Skeletal muscle cell (primary cell): ENCODE measurements around the gene PPIB.
A peak's percentile ranks its signal among the peaks of the same experiment; 100 is the strongest.

ENCODE experiments used
- DNase-seq: peaks from one replicate; pipeline ENCODE4 v3.0.0-alpha.2; 2010; ENCODE audit warnings: low read depth
- H3K4me3 ChIP-seq: 2 replicates; pipeline ENCODE4 v1.5.1; 2011; ENCODE audit warnings: low read depth, mild to moderate bottlenecking, control low read depth, low read length, moderate library complexity

Gene PPIB

GRCh38 chr15:64162869-64163658 lies at the start of gene PPIB:
TSS of gene PPIB (minus strand) at chr15:64163022. CDS start at chr15:64162986, 36 bp downstream.
- peak; percentile 94 for DNase-seq
- H3K4me3 ChIP-seq: peak within 1 kb of the TSS; percentile 88

DNA sequence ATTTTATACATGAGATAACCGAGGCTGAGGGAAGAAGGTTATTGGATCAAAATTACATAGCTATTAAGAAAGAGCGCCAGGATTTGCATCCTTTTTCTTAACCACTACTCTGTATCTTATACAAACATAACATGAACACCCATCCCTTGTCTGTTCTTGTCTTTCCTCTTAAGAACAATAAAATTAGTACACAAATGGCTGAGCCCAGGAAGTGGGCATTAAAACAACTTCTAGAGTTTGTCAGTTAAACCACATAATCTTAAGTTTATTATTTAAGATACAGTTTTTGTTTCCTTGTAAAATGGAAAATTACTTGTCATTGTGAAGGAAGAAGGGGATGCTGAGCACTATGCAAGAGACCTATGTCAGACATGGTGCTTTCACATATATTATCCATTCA lies 48.9 kb upstream of the PPIB start:
- DNase-seq: no peak

DNA sequence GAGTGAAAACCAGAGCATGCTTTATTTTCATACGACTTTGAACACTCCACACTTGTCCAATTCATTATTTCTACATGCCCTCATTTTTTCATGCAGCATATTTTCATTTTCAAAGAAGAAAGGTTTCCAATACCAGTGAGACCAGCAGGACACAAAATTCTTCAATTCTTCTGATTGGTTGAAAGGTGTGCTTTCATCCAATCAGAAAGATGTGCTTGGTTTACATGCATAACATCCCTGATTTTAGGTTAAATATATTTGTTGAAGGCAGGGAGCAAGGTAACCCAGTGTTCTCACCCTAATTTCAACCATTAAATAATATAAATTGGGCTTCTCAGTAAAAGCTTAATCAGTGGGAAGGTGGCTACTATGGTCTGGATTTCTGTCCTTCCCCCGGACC lies 47.5 kb upstream of the PPIB start:
- no peak for DNase-seq
- no peak overlapping the region for H3K4me3 ChIP-seq

More for the DNA sequence above, 48.9 kb upstream of the PPIB start:
- no peak overlapping the region for H3K4me3 ChIP-seq

DNA sequence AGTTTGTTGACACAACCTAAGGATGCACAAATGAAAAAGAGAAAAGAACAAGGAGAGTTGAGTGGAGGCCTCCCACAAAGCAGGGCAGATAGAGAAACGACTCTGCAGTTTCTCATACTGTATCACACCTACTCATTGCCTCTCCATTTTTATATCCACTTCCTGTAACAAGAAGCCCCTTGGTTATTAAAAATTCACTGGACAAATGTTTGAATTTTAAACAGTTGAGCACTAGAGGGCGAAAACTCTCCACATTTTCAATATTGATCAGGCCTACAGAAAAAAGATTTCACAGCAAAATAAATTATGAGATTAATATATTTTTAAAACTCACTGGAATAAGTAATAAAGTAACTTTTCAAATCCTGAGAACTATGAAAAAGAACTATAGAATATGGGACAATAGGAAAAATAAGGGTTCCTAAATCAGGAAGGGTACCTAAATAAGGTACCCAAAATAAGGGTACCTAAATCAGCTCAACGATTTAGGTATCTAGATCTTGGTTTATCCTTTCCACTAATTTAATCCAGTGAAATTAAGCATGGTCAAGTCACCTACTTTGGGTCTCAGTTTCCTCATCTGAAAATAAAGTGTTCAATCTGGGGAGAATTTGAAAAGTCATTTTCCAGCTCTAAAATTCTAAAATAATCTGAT lies 47.0 kb upstream of the PPIB start:
- DNase-seq: no peak
- H3K4me3 ChIP-seq: no peak overlapping the region

DNA sequence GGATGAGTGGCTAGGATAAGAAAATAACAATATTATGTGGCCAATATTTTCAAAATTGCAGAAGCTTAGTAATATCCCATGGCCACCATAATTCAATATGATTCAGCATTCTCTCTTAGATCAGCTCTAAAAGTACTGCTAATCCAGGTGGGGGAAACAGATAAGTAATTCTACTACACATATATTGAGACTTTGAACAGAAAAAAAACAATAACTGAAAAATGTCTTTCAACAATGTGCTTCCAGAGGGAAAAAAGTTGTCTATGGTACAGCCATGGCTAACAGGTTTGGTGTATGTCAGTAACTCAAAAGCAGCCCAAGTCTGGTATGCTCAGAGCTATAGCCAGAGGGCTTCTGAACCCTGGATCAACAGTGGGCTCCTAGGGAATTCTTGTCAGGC lies 42.4 kb upstream of the PPIB start:
- no peak for DNase-seq

GRCh38 chr15:64197425-64197824 lies 34.6 kb upstream of the PPIB start:
- DNase-seq: peak; percentile 55

More for the DNA sequence above, 42.4 kb upstream of the PPIB start:
- H3K4me3 ChIP-seq: no peak overlapping the region

GRCh38 chr15:64193971-64194370 lies 31.1 kb upstream of the PPIB start:
- DNase-seq: no peak
- H3K4me3 ChIP-seq: no peak overlapping the region

More at GRCh38 chr15:64197425-64197824, 34.6 kb upstream of the PPIB start:
- no peak overlapping the region for H3K4me3 ChIP-seq

DNA sequence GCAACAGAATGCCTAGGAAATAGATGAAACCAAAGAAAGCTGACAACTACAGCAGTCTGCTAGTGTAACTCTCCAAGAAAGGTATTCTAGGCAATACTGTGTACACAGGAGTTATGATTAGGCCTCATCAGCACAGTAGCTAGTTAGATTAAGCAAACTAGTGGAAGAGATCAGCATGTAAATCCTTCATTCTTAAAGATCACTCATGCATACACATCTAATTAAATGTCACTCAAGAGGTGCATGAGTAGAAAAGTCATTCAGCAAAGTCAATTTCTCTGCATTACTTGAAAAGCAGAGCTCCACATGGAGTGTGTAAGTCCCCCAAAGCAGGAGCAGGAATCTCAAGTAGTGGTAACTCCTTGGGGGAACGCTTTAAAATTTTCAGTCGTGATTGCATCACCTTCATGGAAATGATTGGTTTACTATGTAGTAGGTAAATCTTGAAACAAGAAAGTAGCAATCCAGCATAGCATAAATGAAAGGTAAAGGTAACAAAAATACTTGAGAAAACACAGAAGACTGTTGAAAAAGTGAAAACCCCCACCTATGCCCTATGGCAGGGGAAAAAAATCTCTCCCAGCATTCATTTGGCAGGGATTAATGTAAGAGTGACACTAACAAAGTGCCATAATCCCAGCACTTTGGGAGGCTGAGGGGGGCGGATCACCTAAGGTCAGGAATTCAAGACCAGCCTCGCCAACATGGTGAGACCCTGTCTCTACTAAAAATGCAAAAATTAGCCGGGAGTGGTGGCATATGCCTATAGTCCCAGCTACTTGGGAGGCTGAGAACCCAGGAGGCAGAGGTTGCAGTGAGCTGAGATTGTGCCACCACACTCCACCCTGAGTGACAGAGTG lies 29.4 kb upstream of the PPIB start:
- no peak overlapping the region for H3K4me3 ChIP-seq
- DNase-seq: no peak

DNA sequence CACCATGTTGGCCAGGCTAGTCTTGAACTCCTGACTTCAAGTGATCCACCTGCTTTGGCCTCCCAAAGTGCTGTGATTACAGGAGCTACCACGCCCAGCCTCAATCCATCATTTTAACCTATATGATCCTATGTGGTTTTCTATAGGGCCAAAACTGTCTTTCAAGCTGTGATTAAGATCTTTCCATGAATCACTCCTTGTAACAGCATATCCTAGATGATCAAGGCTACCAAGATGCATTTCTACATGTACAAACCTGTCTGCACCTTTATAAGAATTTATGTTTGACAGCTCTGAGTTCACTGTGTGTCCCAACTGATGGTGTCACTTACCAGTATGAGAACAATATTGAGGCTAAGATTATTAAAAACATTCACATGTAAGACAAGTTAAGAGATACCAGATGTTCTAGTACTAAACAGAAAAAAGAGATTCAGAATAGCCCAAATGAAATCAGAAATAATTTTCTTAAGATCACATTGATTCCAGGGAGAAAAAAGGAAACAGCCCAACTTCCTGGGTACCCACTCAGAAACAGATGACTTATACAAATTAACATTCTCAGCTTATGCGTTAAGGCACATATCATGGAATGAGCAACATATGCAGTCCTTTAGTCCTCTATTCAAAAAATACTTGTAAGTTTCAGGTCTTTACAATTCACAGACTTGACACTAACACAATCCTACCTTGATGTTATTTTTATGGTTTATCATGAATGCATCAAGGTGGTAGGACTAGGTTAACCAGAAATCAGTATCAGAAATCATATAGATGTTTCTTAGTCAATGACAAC lies 24.8 kb upstream of the PPIB start:
- no peak for DNase-seq
- H3K4me3 ChIP-seq: no peak overlapping the region

GRCh38 chr15:64185146-64185911 lies 22.5 kb upstream of the PPIB start:
- DNase-seq: no peak

GRCh38 chr15:64182859-64183370 lies 20.1 kb upstream of the PPIB start:
- no peak overlapping the region for H3K4me3 ChIP-seq
- no peak for DNase-seq

More at GRCh38 chr15:64185146-64185911, 22.5 kb upstream of the PPIB start:
- no peak overlapping the region for H3K4me3 ChIP-seq

GRCh38 chr15:64180235-64180824 lies 17.5 kb upstream of the PPIB start:
- no peak overlapping the region for H3K4me3 ChIP-seq
- DNase-seq: no peak

- no peak for DNase-seq
- H3K4me3 ChIP-seq: no peak overlapping the region
These were observed 3.5 kb upstream of the PPIB start for GRCh38 chr15:64166102-64166890.

DNA sequence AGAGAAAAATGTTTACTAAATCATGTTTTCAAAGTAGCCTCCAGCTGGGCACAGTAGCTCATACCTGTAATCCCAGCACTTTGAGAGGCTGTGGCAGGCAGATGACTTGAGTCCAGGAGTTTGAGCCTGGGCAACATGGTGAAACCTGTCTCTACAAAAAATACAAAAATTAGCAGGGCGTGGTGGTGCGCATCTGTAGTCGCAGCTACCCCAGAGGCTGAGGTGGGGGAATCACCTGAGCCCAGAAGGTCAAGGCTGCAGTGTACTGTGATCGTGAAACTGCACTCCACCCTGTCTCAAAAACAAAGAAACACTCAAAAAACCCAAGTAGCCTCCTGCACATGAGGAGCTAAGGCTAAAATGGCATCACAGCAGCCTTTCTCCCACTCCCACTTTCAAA lies 1.6 kb upstream of the PPIB start:
- no peak overlapping the region for H3K4me3 ChIP-seq

DNA sequence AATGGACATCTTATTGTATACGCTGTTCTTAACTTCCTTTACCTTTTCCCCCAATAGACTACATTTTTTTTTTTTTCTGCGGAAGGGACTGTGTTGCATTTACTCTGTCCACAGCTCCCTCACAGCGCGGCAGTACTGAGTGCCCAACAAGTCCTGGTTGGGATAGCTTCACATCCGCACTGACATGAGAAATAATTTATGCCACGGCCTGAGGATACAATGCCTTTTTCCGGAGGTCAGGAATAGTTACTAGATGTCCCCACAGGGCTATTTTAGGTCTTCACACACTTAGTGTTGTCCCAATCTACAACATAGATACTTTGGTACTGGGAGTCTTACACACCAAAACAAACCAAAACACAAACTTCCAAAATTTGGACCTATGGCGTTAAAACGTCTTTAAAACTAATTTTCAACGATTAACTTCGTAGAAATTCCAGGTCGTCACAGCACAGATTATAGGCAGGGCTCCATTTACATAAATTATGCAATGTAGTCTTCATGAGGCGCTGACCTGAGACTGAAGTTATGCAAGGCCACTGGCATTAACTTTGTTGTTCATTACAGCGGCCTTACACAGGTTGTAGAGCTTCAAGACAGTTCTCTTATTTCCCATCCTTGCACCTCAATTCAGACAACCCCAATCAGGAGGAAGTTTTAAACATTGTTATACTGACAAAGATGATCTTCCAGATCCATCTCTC lies 989 bp upstream of the PPIB start:
- H3K4me3 ChIP-seq: peak overlapping the region; percentile 39
- no peak for DNase-seq

More for the DNA sequence above, 1.6 kb upstream of the PPIB start:
- DNase-seq: no peak

DNA sequence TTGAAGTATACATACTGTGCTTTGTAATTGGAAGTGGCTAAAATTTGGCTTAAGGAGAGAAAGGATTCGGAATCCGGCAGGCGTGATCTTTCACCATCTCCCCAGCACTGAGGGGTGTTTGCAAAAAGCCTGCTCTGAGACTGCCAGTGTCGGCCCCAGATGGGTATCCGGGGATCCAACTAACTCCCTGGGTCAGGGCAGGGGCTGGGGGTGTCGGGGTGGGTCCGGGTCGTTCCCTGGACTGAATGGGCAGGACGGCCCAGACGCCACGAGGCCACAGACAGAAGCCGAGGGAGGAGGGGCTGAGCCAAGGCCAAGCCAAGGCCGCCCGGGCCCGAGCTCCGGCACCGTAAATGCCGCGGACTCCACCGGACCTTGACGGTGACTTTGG lies 349 bp downstream of the PPIB start:
- DNase-seq: no peak
- H3K4me3 ChIP-seq: peak overlapping the region; percentile 88
